ENCODE data around the gene SARS2.

- TF ChIP-seq, protein P1, sequence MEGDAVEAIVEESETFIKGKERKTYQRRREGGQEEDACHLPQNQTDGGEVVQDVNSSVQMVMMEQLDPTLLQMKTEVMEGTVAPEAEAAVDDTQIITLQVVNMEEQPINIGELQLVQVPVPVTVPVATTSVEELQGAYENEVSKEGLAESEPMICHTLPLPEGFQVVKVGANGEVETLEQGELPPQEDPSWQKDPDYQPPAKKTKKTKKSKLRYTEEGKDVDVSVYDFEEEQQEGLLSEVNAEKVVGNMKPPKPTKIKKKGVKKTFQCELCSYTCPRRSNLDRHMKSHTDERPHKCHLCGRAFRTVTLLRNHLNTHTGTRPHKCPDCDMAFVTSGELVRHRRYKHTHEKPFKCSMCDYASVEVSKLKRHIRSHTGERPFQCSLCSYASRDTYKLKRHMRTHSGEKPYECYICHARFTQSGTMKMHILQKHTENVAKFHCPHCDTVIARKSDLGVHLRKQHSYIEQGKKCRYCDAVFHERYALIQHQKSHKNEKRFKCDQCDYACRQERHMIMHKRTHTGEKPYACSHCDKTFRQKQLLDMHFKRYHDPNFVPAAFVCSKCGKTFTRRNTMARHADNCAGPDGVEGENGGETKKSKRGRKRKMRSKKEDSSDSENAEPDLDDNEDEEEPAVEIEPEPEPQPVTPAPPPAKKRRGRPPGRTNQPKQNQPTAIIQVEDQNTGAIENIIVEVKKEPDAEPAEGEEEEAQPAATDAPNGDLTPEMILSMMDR (IDR thresholded peaks at IDR 0.05; ENCODE audit: low read depth, low read length) = no peak
- TF ChIP-seq POLR2A (IDR thresholded peaks at IDR 0.05; ENCODE audit: extremely low read depth, insufficient read length) (no peak), MAX (IDR thresholded peaks at IDR 0.05; ENCODE audit: low read depth, low read length) (no peak)
Measured at GRCh38 chr19:38975861-38976271, 45.3 kb upstream of the SARS2 start.
